Measurements from ENCODE around the gene MPP3. TPM values are rescaled to one million over a fixed set of nuclear protein-coding genes. Genes with fewer than 3 reads are reported as not detected.

MPP3 gene
- total RNA-seq, 1 experiment from 2014 or later: 11.3 TPM

DNA sequence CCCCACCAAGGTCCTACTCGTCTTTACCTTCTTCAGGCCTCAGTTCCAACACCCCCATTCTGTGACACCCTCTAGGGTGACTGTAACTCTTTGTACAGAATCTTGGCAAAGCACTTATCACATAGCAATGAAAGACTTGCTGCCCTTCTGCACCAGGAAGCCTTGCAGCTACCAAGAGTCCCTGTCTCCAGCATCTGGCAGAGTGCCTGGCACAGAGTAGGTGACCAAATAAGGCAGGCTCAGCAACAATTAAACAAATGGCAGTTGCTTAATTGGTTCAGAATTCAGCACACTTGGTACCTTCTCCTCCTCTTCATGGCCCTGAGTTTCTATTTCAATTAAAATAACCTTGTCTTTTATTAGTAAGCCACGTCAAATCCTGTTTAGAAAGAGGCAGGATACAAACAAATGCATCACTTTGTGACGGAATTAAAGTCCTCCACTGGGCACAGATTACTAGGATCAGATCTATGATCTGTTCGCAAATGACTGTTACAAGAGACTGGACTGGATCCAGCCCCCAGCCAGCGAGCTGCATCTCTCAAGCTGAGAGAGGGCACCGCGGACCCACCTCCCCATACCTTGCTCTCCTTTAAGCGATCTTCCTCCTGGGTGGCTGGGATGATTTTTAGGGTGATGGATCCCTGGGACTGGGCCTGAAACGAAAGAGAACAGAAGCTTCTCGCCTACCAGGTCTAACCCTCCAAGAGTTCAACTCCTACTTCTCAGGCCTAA lies 9.4 kb downstream of the MPP3 start (continued):
- TF ChIP-seq, protein P1, sequence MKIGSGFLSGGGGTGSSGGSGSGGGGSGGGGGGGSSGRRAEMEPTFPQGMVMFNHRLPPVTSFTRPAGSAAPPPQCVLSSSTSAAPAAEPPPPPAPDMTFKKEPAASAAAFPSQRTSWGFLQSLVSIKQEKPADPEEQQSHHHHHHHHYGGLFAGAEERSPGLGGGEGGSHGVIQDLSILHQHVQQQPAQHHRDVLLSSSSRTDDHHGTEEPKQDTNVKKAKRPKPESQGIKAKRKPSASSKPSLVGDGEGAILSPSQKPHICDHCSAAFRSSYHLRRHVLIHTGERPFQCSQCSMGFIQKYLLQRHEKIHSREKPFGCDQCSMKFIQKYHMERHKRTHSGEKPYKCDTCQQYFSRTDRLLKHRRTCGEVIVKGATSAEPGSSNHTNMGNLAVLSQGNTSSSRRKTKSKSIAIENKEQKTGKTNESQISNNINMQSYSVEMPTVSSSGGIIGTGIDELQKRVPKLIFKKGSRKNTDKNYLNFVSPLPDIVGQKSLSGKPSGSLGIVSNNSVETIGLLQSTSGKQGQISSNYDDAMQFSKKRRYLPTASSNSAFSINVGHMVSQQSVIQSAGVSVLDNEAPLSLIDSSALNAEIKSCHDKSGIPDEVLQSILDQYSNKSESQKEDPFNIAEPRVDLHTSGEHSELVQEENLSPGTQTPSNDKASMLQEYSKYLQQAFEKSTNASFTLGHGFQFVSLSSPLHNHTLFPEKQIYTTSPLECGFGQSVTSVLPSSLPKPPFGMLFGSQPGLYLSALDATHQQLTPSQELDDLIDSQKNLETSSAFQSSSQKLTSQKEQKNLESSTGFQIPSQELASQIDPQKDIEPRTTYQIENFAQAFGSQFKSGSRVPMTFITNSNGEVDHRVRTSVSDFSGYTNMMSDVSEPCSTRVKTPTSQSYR (CRISPR knock-in tag; IDR thresholded peaks at IDR 0.05): no peak

- ChIA-PET POLR2A (no interaction called here), CTCF (interaction anchor here (3.1 kb wide), 1 partner anchor 24 kb away, joined by 10 read pairs; no protein-coding TSS in a partner anchor)
- Mint-ChIP-seq H3K9me3 (no peaks in the 10 kb centered on the region), H3K27me3 (ENCODE audit: low read depth) (no peaks in the 10 kb centered on the region), H3K4me3 (no peak overlapping the region), H3K36me3 (peaks cover 3% of the 10 kb centered on the region; the same call in 1 of the 2 replicates), H3K4me1 (no peaks in the 10 kb centered on the region), H3K27ac (no peak overlapping the region)
- DNase-seq (ENCODE audit: low spot score): no peak
- no peak for TF ChIP-seq GTF2I (CRISPR knock-in tag; conservative IDR thresholded peaks at IDR 0.05)
- no peak for TF ChIP-seq MLX (CRISPR knock-in tag; IDR thresholded peaks at IDR 0.05)
- no peak for TF ChIP-seq GRHL2 (CRISPR knock-in tag; IDR thresholded peaks at IDR 0.05; ENCODE audit: insufficient replicate concordance, severe bottlenecking)
- TF ChIP-seq, protein P2, sequence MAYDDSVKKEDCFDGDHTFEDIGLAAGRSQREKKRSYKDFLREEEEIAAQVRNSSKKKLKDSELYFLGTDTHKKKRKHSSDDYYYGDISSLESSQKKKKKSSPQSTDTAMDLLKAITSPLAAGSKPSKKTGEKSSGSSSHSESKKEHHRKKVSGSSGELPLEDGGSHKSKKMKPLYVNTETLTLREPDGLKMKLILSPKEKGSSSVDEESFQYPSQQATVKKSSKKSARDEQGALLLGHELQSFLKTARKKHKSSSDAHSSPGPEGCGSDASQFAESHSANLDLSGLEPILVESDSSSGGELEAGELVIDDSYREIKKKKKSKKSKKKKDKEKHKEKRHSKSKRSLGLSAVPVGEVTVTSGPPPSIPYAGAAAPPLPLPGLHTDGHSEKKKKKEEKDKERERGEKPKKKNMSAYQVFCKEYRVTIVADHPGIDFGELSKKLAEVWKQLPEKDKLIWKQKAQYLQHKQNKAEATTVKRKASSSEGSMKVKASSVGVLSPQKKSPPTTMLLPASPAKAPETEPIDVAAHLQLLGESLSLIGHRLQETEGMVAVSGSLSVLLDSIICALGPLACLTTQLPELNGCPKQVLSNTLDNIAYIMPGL (CRISPR knock-in tag; IDR thresholded peaks at IDR 0.05): no peak
- no peak for TF ChIP-seq ZNF423 (CRISPR knock-in tag; IDR thresholded peaks at IDR 0.05)
- no peak for TF ChIP-seq ZNF512 (CRISPR knock-in tag; IDR thresholded peaks at IDR 0.05; ENCODE audit: borderline replicate concordance)
- no peak for TF ChIP-seq JAZF1 (CRISPR knock-in tag; IDR thresholded peaks at IDR 0.05)
- no peak for TF ChIP-seq RORB (CRISPR knock-in tag; IDR thresholded peaks at IDR 0.05)
- no peak for TF ChIP-seq NR3C1 (CRISPR knock-in tag; conservative IDR thresholded peaks at IDR 0.05; ENCODE audit: low read depth)
- no peak for TF ChIP-seq ZNF263 (CRISPR knock-in tag; IDR thresholded peaks at IDR 0.05; ENCODE audit: low read depth)
- ATAC-seq: no peak
Observed at GRCh38 chr17:43822570-43823190, 10.3 kb downstream of the MPP3 start.

DNA sequence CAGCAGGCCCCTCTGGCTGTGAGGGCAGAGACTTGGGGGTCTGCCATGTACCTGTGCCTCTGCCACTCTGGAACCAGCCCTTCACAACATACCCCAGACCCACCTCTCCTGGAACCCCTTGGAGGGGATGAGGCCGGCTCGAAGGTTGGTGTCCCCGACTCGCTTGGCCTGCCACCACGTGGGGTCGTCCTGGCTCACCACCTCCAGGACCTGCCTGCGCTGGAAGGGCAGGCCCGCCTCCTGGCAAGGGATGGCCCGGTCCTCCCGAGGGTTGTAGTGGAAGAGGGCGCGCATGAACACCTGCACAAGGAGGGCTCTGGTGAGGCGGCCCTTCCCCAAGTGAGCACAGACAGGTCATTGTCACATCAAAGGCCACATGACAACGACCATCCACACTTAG lies 12.2 kb downstream of the MPP3 start:
- H3K9me3 Mint-ChIP-seq: no peaks in the 10 kb centered on the region
- POLR2A ChIA-PET: no interaction called here
- no peak for ATAC-seq
- DNase-seq (ENCODE audit: low spot score): no peak
- no peaks in the 10 kb centered on the region for H3K4me1 Mint-ChIP-seq
- CTCF ChIA-PET: interaction anchor here (2.9 kb wide), 1 partner anchor 25 kb away, joined by 16 read pairs; no protein-coding TSS in a partner anchor
- no peak overlapping the region for H3K27ac Mint-ChIP-seq
- H3K36me3 Mint-ChIP-seq: no peaks in the 10 kb centered on the region
- no peak overlapping the region for H3K4me3 Mint-ChIP-seq
- H3K27me3 Mint-ChIP-seq (ENCODE audit: low read depth): no peaks in the 10 kb centered on the region
- TF ChIP-seq ELF4 (CRISPR knock-in tag; IDR thresholded peaks at IDR 0.05; ENCODE audit: low read depth) (no peak), MXD4 (CRISPR knock-in tag; IDR thresholded peaks at IDR 0.05; ENCODE audit: borderline replicate concordance) (no peak), FOXJ3 (CRISPR knock-in tag; IDR thresholded peaks at IDR 0.05; ENCODE audit: borderline replicate concordance) (no peak), GRHL2 (CRISPR knock-in tag; IDR thresholded peaks at IDR 0.05; ENCODE audit: insufficient replicate concordance, severe bottlenecking) (no peak), MLX (CRISPR knock-in tag; IDR thresholded peaks at IDR 0.05) (no peak), KAT7 (CRISPR knock-in tag; IDR thresholded peaks at IDR 0.05; ENCODE audit: borderline replicate concordance) (no peak), E2F4 (CRISPR knock-in tag; IDR thresholded peaks at IDR 0.05; ENCODE audit: borderline replicate concordance, low read depth) (no peak)
